Endothelial cell of umbilical vein (primary cell): ENCODE results near the gene CD2BP2. TPM values are rescaled to one million over a fixed set of nuclear protein-coding genes. Genes with fewer than 3 reads are reported as not detected.

Experiments used
- BruUV-seq: library from RNA; stranded (reverse); fragments of 400-500 nt; replicated peaks from 2 replicates; lab custom pipeline; 2021; lab: Mats Ljungman, UMichigan
- CTCF ChIA-PET: fragments of 300-600, 350-600 bp; sonication (Branson Sonifier 250); formaldehyde crosslinking; loops from one replicate; lab custom pipeline; 2021; ENCODE audit warnings: antibody characterized with exemption, inconsistent platforms; lab: Charles Lee
- POLR2A ChIA-PET: fragments of 300-600, 350-600 bp; sonication (Branson Sonifier 250); formaldehyde crosslinking; loops from one replicate; lab custom pipeline; 2021; ENCODE audit warnings: antibody characterized with exemption, inconsistent platforms; lab: Charles Lee
- DNase-seq: peaks from one replicate; pipeline ENCODE4 v3.0.0-alpha.2; 2011; ENCODE audit warnings: low read depth, low spot score
- FAIRE-seq: peaks from 2 replicates; lab custom pipeline; 2011; peaks lifted over from hg19 to GRCh38; lab: Jason Lieb, UNC
- H2AFZ ChIP-seq: 2 replicates; pipeline ENCODE4 v1.6.0; 2012; ENCODE audit warnings: low read depth, low read length, control low read depth, inconsistent platforms
- H3K27ac ChIP-seq: 2 replicates; pipeline ENCODE4 v1.5.1; 2011; ENCODE audit warnings: low read depth, mild to moderate bottlenecking, control low read depth, low read length, moderate library complexity; ENCODE audit not compliant: insufficient read depth
- H3K27me3 ChIP-seq, 2 experiments: 2 replicates each; pipeline versions ENCODE4 v1.6.0 to v1.6.1; 2011; ENCODE audit warnings: low read length in 2 of 2, mixed read lengths in 1 of 2; ENCODE audit not compliant: control insufficient read depth in 2 of 2, insufficient read depth in 2 of 2
- H3K36me3 ChIP-seq, 2 experiments: 2 replicates in 1 of 2; 3 replicates in 1 of 2; pipeline ENCODE4 v1.5.1; 2011; ENCODE audit warnings: low read length in 2 of 2, mild to moderate bottlenecking in 1 of 2, moderate library complexity in 1 of 2; ENCODE audit not compliant: control insufficient read depth in 2 of 2, insufficient read depth in 2 of 2; ENCODE audit errors: extremely low read depth in 1 of 2
- H3K4me1 ChIP-seq: 3 replicates; pipeline ENCODE4 v1.5.1; 2011; ENCODE audit warnings: mild to moderate bottlenecking, low read length; ENCODE audit not compliant: control insufficient read depth, insufficient read depth; ENCODE audit errors: extremely low read depth
- H3K4me2 ChIP-seq: 2 replicates; pipeline ENCODE4 v1.6.1; 2011; ENCODE audit warnings: low read length, control low read depth, mixed read lengths; ENCODE audit not compliant: insufficient read depth
- H3K4me3 ChIP-seq, 3 experiments: fragments of 200-600 bp in 1 of 3; sonication (generic), shearing (Covaris generic) in 1 of 3; replicated peaks in 1 of 3; 2 replicates each; pipeline ENCODE4 v1.5.1; 2011 to 2016; ENCODE audit warnings: control low read depth in 3 of 3, low read length in 3 of 3, mild to moderate bottlenecking in 2 of 3, inconsistent platforms in 1 of 3, low read depth in 1 of 3, moderate library complexity in 1 of 3; ENCODE audit not compliant: insufficient read depth in 1 of 3
- H3K79me2 ChIP-seq: 2 replicates; pipeline ENCODE4 v1.6.0; 2012; ENCODE audit warnings: low read length, inconsistent platforms; ENCODE audit not compliant: control insufficient read depth, insufficient read depth
- H3K9ac ChIP-seq: replicated peaks from 2 replicates; pipeline ENCODE3; 2011; ENCODE audit warnings: low read length, control low read depth; ENCODE audit not compliant: insufficient read depth; ENCODE audit errors: extremely low read depth
- H3K9me1 ChIP-seq: replicated peaks from 3 replicates; pipeline ENCODE4 v1.6.0; 2011; ENCODE audit warnings: mild to moderate bottlenecking, low read length; ENCODE audit not compliant: control insufficient read depth, insufficient read depth; ENCODE audit errors: extremely low read depth
- H3K9me3 ChIP-seq: replicated peaks from 2 replicates; pipeline ENCODE4 v1.5.1; 2012; ENCODE audit warnings: low read length, inconsistent platforms; ENCODE audit not compliant: control insufficient read depth, insufficient read depth
- H4K20me1 ChIP-seq: replicated peaks from 2 replicates; pipeline ENCODE3; 2011; ENCODE audit warnings: mild to moderate bottlenecking, low read length; ENCODE audit not compliant: control insufficient read depth, insufficient read depth; ENCODE audit errors: extremely low read depth
- CTCF ChIP-seq, 2 donors: IDR thresholded peaks; 1 replicate in 1 of 2; 2 replicates in 1 of 2; pipeline ENCODE4 v1.5.1; 2011; ENCODE audit warnings: low read length in 2 of 2, mild to moderate bottlenecking in 2 of 2, moderate library complexity in 2 of 2, control low read depth in 1 of 2, inconsistent platforms in 1 of 2, low read depth in 1 of 2; ENCODE audit not compliant: insufficient read depth in 1 of 2; ENCODE audit errors: extremely low read depth in 1 of 2
- EZH2 ChIP-seq: IDR thresholded peaks from 2 replicates; pipeline ENCODE4 v1.6.1; 2012; ENCODE audit warnings: borderline replicate concordance, low read depth, mild to moderate bottlenecking, moderate library complexity, low read length, inconsistent platforms; ENCODE audit not compliant: severe bottlenecking
- FOS ChIP-seq: IDR thresholded peaks from 2 replicates; pipeline ENCODE4 v1.6.1; 2011; ENCODE audit warnings: mild to moderate bottlenecking, low read length, moderate library complexity, borderline replicate concordance; ENCODE audit not compliant: insufficient read depth
- GATA2 ChIP-seq: IDR thresholded peaks from 2 replicates; pipeline ENCODE4 v1.7.0; 2011; ENCODE audit warnings: low read depth, mild to moderate bottlenecking, moderate library complexity, mixed read lengths, low read length; ENCODE audit not compliant: insufficient read length, insufficient read depth
- JUN ChIP-seq: IDR thresholded peaks from 2 replicates; pipeline ENCODE4 v1.6.1; 2011; ENCODE audit warnings: borderline replicate concordance, low read depth; ENCODE audit not compliant: insufficient read length, insufficient read depth
- MYC ChIP-seq: IDR thresholded peaks from one replicate; pipeline ENCODE4 v1.6.1; 2011; ENCODE audit warnings: mild to moderate bottlenecking, low read depth, low read length
- POLR2A ChIP-seq: IDR thresholded peaks from 2 replicates; pipeline ENCODE4 v1.6.1; 2012; ENCODE audit warnings: low read depth, mild to moderate bottlenecking, control low read depth, low read length
- POLR2AphosphoS5 ChIP-seq: IDR thresholded peaks from 2 replicates; pipeline ENCODE4 v1.6.1; 2012; ENCODE audit warnings: low read depth, mild to moderate bottlenecking, control low read depth, low read length, moderate library complexity; ENCODE audit not compliant: insufficient read depth
- dilution Hi-C: fragments of 300-500 bp; cut with MboI; formaldehyde crosslinking; loops from one replicate; pipeline ENCODE4 v1.15.0; 2019; ENCODE audit warnings: low sequenced_read_pairs; ENCODE audit not compliant: extremely low pct_ligation_motif_present
- intact Hi-C: fragments of 100-400 bp; cut with micrococcal nuclease; formaldehyde crosslinking; loops from one replicate; pipeline ENCODE4 v1.10.0; 2022
- polyA plus RNA-seq, 4 experiments: library from polyadenylated mRNA; depleted of rRNA in 3 of 4; stranded (reverse) in 3 of 4; unstranded in 1 of 4; fragments of >200 nt; gene quantifications; 2 replicates each; pipeline versions ENCODE4 v1.2.1 to v1.2.3, GENCODE V29; 2011 to 2012; ENCODE audit warnings: missing spikeins in 1 of 4
- total RNA-seq: library from RNA; stranded (reverse); gene quantifications from 2 replicates; pipeline ENCODE4 v1.2.3, GENCODE V29; 2021
- TF ChIP-seq, protein P1 (sequence below): IDR thresholded peaks from 2 replicates; pipeline ENCODE4 v1.6.1; 2011; ENCODE audit not compliant: insufficient read depth, insufficient read length

The CD2BP2 gene
- total and polyA plus RNA-seq, 2 donors (not counting 3 experiments of a cell fraction or from before 2014, with no cell fraction given), result 47.2 to 75.7 TPM

GRCh38 chr16:30359871-30360170, 4.7 kb upstream of the CD2BP2 start:
- no peaks in the 10 kb centered on the region for H4K20me1 ChIP-seq
- H2AFZ ChIP-seq, result no peak overlapping the region
- DNase-seq, result no peak
- no peaks in the 10 kb centered on the region for H3K9me3 ChIP-seq
- TF ChIP-seq EZH2, result no peak
- no peak overlapping the region for H3K9ac ChIP-seq
- dilution Hi-C loops, result no loop called here
- H3K4me2 ChIP-seq, result no peak overlapping the region
- intact Hi-C loops, result no loop called here
- ChIA-PET POLR2A (no interaction called here), CTCF (interaction anchor here (1.8 kb wide), 1 partner anchor 50 kb away, joined by 5 read pairs; no protein-coding TSS in a partner anchor)
- peaks cover under 1 to 31% of the 10 kb centered on the region in 2 experiments for H3K36me3 ChIP-seq
- H3K27me3 ChIP-seq, result no peaks in the 10 kb centered on the region
- no peak overlapping the region for H3K4me3 ChIP-seq
- no peaks in the 10 kb centered on the region for H3K9me1 ChIP-seq
- peaks cover 7% of the 10 kb centered on the region for H3K4me1 ChIP-seq
- FAIRE-seq, result no peak
- BruUV-seq, result no TSS peak
- H3K79me2 ChIP-seq, result peaks cover 33% of the 10 kb centered on the region
- no peak overlapping the region for H3K27ac ChIP-seq

DNA sequence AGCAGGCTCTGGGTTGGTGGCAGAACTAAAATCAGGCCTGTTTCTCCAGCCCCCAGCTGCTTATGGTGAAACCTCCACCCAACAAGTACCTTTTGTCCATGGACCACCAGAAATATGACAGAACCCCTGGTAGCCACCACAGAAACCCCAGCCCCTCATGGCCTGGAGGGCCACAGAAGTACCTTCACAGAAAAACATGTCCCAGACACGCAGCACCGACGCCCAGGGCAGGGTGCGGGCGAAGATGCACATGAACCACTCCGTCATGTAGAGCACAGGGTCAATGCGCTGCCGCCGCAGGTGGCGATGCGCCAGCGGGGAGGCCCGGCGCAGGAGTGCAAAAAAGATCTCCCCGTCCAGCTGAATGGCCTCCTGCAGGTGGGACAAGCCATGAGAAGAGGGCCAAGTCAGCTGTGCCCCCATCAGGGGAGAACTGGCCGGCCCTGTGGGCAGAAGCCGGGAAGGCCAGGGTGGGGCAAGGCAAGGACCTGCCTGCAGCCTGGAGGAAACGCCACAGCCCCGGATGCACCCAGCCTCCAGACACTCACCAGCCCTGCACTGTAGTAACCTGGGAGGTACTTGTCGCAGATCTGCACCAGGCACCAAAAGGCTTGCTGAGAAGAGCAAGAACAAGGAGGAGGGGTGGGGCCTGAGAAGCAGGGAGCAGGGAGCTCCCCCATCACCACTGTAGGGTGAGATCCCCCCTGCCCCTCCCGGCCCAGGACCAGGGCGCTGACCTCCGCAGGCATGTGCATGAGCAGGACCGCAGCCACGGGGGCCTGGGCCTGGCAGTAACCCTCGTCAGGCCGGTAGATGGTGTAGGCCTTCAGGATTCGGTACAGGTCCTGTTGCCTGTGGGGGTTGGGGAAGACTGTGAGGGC, 4.1 kb upstream of the CD2BP2 start:
- H2AFZ ChIP-seq, result no peak overlapping the region
- no peaks in the 10 kb centered on the region for H3K27me3 ChIP-seq
- DNase-seq (no peak), FAIRE-seq (no peak)
- no peaks in the 10 kb centered on the region for H3K9me1 ChIP-seq
- no peak overlapping the region for H3K4me2 ChIP-seq
- TF ChIP-seq EZH2 (no peak), JUN (no peak), POLR2A (no peak), POLR2AphosphoS5 (no peak), MYC (no peak), CTCF (IDR thresholded peaks at IDR 0.05; ENCODE audit: extremely low read depth in 1 of 2, insufficient read depth in 1 of 2, low read depth in 1 of 2, low read length in 2 of 2) (no peak), GATA2 (no peak), FOS (no peak)
- TF ChIP-seq, protein P1, sequence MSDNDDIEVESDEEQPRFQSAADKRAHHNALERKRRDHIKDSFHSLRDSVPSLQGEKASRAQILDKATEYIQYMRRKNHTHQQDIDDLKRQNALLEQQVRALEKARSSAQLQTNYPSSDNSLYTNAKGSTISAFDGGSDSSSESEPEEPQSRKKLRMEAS, result no peak
- H3K4me3 ChIP-seq, result no peak overlapping the region
- peaks cover 33% of the 10 kb centered on the region for H3K79me2 ChIP-seq
- H4K20me1 ChIP-seq, result no peaks in the 10 kb centered on the region
- no peak overlapping the region for H3K27ac ChIP-seq
- H3K36me3 ChIP-seq, result peaks cover 0 to 27% of the 10 kb centered on the region in 2 experiments
- dilution Hi-C loops (no loop called here), intact Hi-C loops (no loop called here)
- ChIA-PET POLR2A (no interaction called here), CTCF (interaction anchor here (1.8 kb wide), 1 partner anchor 50 kb away, joined by 5 read pairs; no protein-coding TSS in a partner anchor)
- peaks cover 10% of the 10 kb centered on the region for H3K4me1 ChIP-seq
- no peak overlapping the region for H3K9ac ChIP-seq
- H3K9me3 ChIP-seq, result no peaks in the 10 kb centered on the region
- no TSS peak for BruUV-seq
